HepG2 (cell line): ENCODE data around the gene ENPP7.

Source experiments
- ELF1 ChIP-seq: sonication (generic); formaldehyde crosslinking; IDR thresholded peaks from 2 replicates; pipeline ENCODE4 v1.4.0; 2020; ENCODE audit warnings: missing genetic modification reagents
- KLF16 ChIP-seq, 2 experiments: sonication (generic) in 1 of 2; formaldehyde crosslinking in 1 of 2; IDR thresholded peaks; 2 replicates each; pipeline versions ENCODE4 v1.6.1 to v1.8.0; 2016 to 2023; ENCODE audit warnings: missing genetic modification reagents in 2 of 2, missing compliant biosample characterization in 1 of 2
- MYNN ChIP-seq: sonication (generic); formaldehyde crosslinking; IDR thresholded peaks from 2 replicates; pipeline ENCODE4 v1.4.0; 2020; ENCODE audit warnings: mild to moderate bottlenecking, low read depth, missing genetic modification reagents
- POLR2A ChIP-seq, 2 experiments: IDR thresholded peaks; 2 replicates each; pipeline ENCODE4 v1.6.1; 2011; ENCODE audit warnings: low read depth in 2 of 2, low read length in 2 of 2, mild to moderate bottlenecking in 1 of 2, moderate library complexity in 1 of 2; ENCODE audit not compliant: insufficient read depth in 1 of 2
- RAD51 ChIP-seq: fragments of 450-650 bp; IDR thresholded peaks from 2 replicates; pipeline ENCODE4 v1.6.1; 2016; ENCODE audit warnings: borderline replicate concordance
- RFX3 ChIP-seq: IDR thresholded peaks from 2 replicates; pipeline ENCODE4 v1.6.1; 2016; ENCODE audit warnings: missing biosample characterization, missing genetic modification reagents
- SMC3 ChIP-seq: IDR thresholded peaks from 2 replicates; pipeline ENCODE4 v1.6.1; 2011; ENCODE audit warnings: low read length, improper control_type of control experiment
- ZNF12 ChIP-seq: sonication (generic); formaldehyde crosslinking; IDR thresholded peaks from 2 replicates; pipeline ENCODE4 v1.5.0; 2020; ENCODE audit warnings: missing genetic modification reagents
- ZNF232 ChIP-seq: sonication (generic); formaldehyde crosslinking; IDR thresholded peaks from 2 replicates; pipeline ENCODE4 v1.4.0; 2020; ENCODE audit warnings: missing genetic modification reagents, borderline replicate concordance
- ZSCAN20 ChIP-seq: sonication (generic); formaldehyde crosslinking; IDR thresholded peaks from 2 replicates; pipeline ENCODE4 v1.4.0; 2020; ENCODE audit warnings: missing genetic modification reagents, mild to moderate bottlenecking, borderline replicate concordance
- ZSCAN30 ChIP-seq: sonication (generic); formaldehyde crosslinking; IDR thresholded peaks from 2 replicates; pipeline ENCODE4 v1.5.0; 2020; ENCODE audit warnings: mild to moderate bottlenecking, missing genetic modification reagents
- TF ChIP-seq, protein P1 (sequence below): sonication (generic); formaldehyde crosslinking; IDR thresholded peaks from 2 replicates; pipeline ENCODE4 v1.5.0; 2020; ENCODE audit warnings: mild to moderate bottlenecking, missing genetic modification reagents, moderate library complexity

DNA sequence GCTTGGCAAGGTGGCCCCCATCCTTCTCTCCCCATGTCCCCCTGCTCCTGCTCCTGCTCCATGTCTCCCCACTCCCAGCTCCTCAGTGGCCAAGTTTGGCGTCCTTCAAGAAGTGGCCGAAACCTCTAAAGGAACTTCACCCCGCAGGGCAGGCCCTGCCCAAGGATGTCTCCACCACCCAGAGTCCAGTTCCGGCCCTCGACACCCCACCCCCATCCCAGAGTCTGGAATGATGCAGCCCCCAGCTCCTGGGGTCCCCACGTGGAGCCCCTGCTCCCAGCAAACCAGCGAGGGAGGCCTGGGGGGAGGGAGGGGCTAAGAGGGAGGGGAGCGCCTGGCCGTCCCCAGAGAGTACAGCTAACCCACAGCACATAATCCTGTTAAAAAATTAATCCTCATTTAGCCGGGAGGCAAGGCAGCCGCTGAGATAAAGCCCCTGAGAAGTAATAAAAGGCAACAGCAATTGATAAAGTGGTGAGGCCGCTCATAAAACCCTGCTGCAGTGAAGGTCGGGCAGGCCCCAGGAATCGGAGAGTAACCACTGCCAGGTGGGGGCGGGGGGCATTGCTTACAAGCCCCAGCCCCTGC is 9.9 kb upstream of the ENPP7 start:
- no peak for TF ChIP-seq RFX3 (CRISPR knock-in tag)
- no peak for TF ChIP-seq ZNF232 (CRISPR knock-in tag)
- no peak for TF ChIP-seq ZNF12
- TF ChIP-seq ELF1 (CRISPR knock-in tag) = no peak
- TF ChIP-seq ZSCAN20 (CRISPR knock-in tag) = no peak
- TF ChIP-seq POLR2A (IDR thresholded peaks at IDR 0.05; ENCODE audit: insufficient read depth in 1 of 2, low read depth in 2 of 2, low read length in 2 of 2) = no peak
- TF ChIP-seq MYNN (CRISPR knock-in tag) = no peak
- TF ChIP-seq SMC3 = no peak
- TF ChIP-seq RAD51 = no peak
- no peak for TF ChIP-seq ZSCAN30 (CRISPR knock-in tag)
- no peak for TF ChIP-seq KLF16 (CRISPR knock-in tag; IDR thresholded peaks at IDR 0.05)
- TF ChIP-seq, protein P1, sequence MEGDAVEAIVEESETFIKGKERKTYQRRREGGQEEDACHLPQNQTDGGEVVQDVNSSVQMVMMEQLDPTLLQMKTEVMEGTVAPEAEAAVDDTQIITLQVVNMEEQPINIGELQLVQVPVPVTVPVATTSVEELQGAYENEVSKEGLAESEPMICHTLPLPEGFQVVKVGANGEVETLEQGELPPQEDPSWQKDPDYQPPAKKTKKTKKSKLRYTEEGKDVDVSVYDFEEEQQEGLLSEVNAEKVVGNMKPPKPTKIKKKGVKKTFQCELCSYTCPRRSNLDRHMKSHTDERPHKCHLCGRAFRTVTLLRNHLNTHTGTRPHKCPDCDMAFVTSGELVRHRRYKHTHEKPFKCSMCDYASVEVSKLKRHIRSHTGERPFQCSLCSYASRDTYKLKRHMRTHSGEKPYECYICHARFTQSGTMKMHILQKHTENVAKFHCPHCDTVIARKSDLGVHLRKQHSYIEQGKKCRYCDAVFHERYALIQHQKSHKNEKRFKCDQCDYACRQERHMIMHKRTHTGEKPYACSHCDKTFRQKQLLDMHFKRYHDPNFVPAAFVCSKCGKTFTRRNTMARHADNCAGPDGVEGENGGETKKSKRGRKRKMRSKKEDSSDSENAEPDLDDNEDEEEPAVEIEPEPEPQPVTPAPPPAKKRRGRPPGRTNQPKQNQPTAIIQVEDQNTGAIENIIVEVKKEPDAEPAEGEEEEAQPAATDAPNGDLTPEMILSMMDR = no peak
